K562 (cell line): ENCODE measurements around the gene ZNF189. TPM values are rescaled to one million over a fixed set of nuclear protein-coding genes. Genes with fewer than 3 reads are reported as not detected.
A peak's percentile ranks its signal among the peaks of the same experiment; 100 is the strongest.

Source experiments
- ARID1B ChIP-seq: fragments of 450-650 bp; IDR thresholded peaks from 2 replicates; pipeline ENCODE4 v1.6.1; 2016; ENCODE audit warnings: antibody characterized with exemption, mild to moderate bottlenecking, inconsistent platforms
- CBFA2T3 ChIP-seq: fragments of 450-650 bp; IDR thresholded peaks from 2 replicates; pipeline ENCODE4 v1.6.1; 2017
- DPF2 ChIP-seq: fragments of 450-650 bp; IDR thresholded peaks from 2 replicates; pipeline ENCODE4 v1.6.1; 2016
- EP300 ChIP-seq: IDR thresholded peaks from 2 replicates; pipeline ENCODE4 v1.6.1; 2012; ENCODE audit warnings: low read length, improper control_type of control experiment
- FOSL1 ChIP-seq: fragments of 200-800 bp; sonication (Bioruptor generic); conservative IDR thresholded peaks from 2 replicates; pipeline ENCODE4 v1.6.1; 2016; ENCODE audit warnings: missing genetic modification characterization, missing compliant biosample characterization
- FOXM1 ChIP-seq, 2 experiments: fragments of 450-650 bp in 1 of 2; sonication (generic) in 1 of 2; formaldehyde crosslinking in 1 of 2; IDR thresholded peaks; 2 replicates each; pipeline versions ENCODE4 v1.6.1 to v1.9.0; 2017 to 2022; ENCODE audit warnings: low read depth in 2 of 2, mild to moderate bottlenecking in 2 of 2, missing genetic modification reagents in 1 of 2, moderate library complexity in 1 of 2
- FOXP1 ChIP-seq: sonication (generic); formaldehyde crosslinking; IDR thresholded peaks from 2 replicates; pipeline ENCODE4 v1.8.0; 2022; ENCODE audit warnings: mild to moderate bottlenecking, missing genetic modification reagents
- HDAC8 ChIP-seq: fragments of 450-650 bp; IDR thresholded peaks from 2 replicates; pipeline ENCODE4 v1.6.1; 2016; ENCODE audit warnings: mild to moderate bottlenecking, missing genetic modification characterization, moderate library complexity, missing compliant biosample characterization
- HIVEP1 ChIP-seq: fragments of 250-450 bp; sonication (Bioruptor Pico); IDR thresholded peaks from 2 replicates; pipeline ENCODE4 v1.4.0; 2020; ENCODE audit warnings: mild to moderate bottlenecking
- JUND ChIP-seq, 2 experiments: IDR thresholded peaks; 2 replicates in 1 of 2; 3 replicates in 1 of 2; pipeline ENCODE4 v1.6.1; 2011; ENCODE audit warnings: borderline replicate concordance in 2 of 2, low read depth in 2 of 2, low read length in 2 of 2, improper control_type of control experiment in 1 of 2, missing biosample characterization in 1 of 2, missing genetic modification characterization in 1 of 2, missing genetic modification reagents in 1 of 2
- MTA2 ChIP-seq: fragments of 450-650 bp; IDR thresholded peaks from 2 replicates; pipeline ENCODE4 v1.6.1; 2016; ENCODE audit warnings: low read depth
- NCOA2 ChIP-seq, 2 experiments: fragments of 450-650 bp; IDR thresholded peaks; 2 replicates each; pipeline ENCODE4 v1.6.1; 2018; ENCODE audit warnings: mild to moderate bottlenecking in 2 of 2, moderate library complexity in 1 of 2; ENCODE audit not compliant: partially characterized antibody in 2 of 2
- NFIC ChIP-seq: fragments of 450-650 bp; IDR thresholded peaks from 2 replicates; pipeline ENCODE4 v1.6.1; 2017; ENCODE audit warnings: mild to moderate bottlenecking, inconsistent platforms
- NR2C1 ChIP-seq, 2 experiments: fragments of 450-650 bp; IDR thresholded peaks; 2 replicates each; pipeline ENCODE4 v1.6.1; 2017; ENCODE audit warnings: mild to moderate bottlenecking in 2 of 2, antibody characterized with exemption in 1 of 2, inconsistent platforms in 1 of 2, missing compliant biosample characterization in 1 of 2, missing genetic modification characterization in 1 of 2
- PHF20 ChIP-seq: fragments of 450-650 bp; IDR thresholded peaks from 2 replicates; pipeline ENCODE4 v1.6.1; 2018; ENCODE audit not compliant: partially characterized antibody
- PHF21A ChIP-seq: fragments of 450-650 bp; IDR thresholded peaks from 2 replicates; pipeline ENCODE4 v1.6.1; 2017; ENCODE audit warnings: low read depth, borderline replicate concordance
- POLR2AphosphoS5 ChIP-seq: IDR thresholded peaks from 2 replicates; pipeline ENCODE4 v1.6.1; 2011; ENCODE audit warnings: mild to moderate bottlenecking, low read depth, low read length, moderate library complexity; ENCODE audit not compliant: control insufficient read depth, insufficient read depth
- PYGO2 ChIP-seq: fragments of 450-650 bp; IDR thresholded peaks from 2 replicates; pipeline ENCODE4 v1.6.1; 2016; ENCODE audit warnings: mild to moderate bottlenecking, missing genetic modification characterization, moderate library complexity, missing compliant biosample characterization
- RAD51 ChIP-seq: fragments of 450-650 bp; IDR thresholded peaks from 2 replicates; pipeline ENCODE4 v1.7.1; 2016; ENCODE audit warnings: low read depth, mild to moderate bottlenecking, borderline replicate concordance
- SMARCE1 ChIP-seq: fragments of 450-650 bp; IDR thresholded peaks from 2 replicates; pipeline ENCODE4 v1.7.1; 2016; ENCODE audit warnings: mild to moderate bottlenecking
- TEAD4 ChIP-seq, 2 experiments: sonication (generic) in 1 of 2; formaldehyde crosslinking in 1 of 2; IDR thresholded peaks; 2 replicates each; pipeline versions ENCODE4 v1.6.1 to v1.8.0; 2012 to 2022; ENCODE audit warnings: borderline replicate concordance in 1 of 2, inconsistent platforms in 1 of 2, low read length in 1 of 2, mild to moderate bottlenecking in 1 of 2, missing genetic modification reagents in 1 of 2
- ZNF354B ChIP-seq: fragments of 250-450 bp; sonication (Bioruptor Pico); IDR thresholded peaks from 2 replicates; pipeline ENCODE4 v1.4.0; 2020
- ZNF408 ChIP-seq: fragments of 250-450 bp; sonication (Bioruptor Pico); IDR thresholded peaks from 2 replicates; pipeline ENCODE4 v1.4.0; 2020; ENCODE audit warnings: low read depth, mild to moderate bottlenecking, moderate library complexity
- ZNF644 ChIP-seq: fragments of 200-800 bp; sonication (Bioruptor generic); IDR thresholded peaks from 2 replicates; pipeline ENCODE4 v1.6.1; 2016; ENCODE audit warnings: low read depth, missing genetic modification characterization, missing compliant biosample characterization
- polyA plus RNA-seq, 8 experiments: library from polyadenylated mRNA; depleted of rRNA in 4 of 8; stranded (reverse) in 5 of 8; unstranded in 3 of 8; fragments of >200 nt; fragmentation: Nextera tagmentation in 2 of 8; fragmentation: Illumina TruSeq in 1 of 8; extraction: Ambion mirVana in 2 of 8; extraction: Trizol in 1 of 8; gene quantifications; 2 replicates each; pipeline versions ENCODE4 v1.2.1 to v1.2.3, GENCODE V29; 2011 to 2014; ENCODE audit warnings: inconsistent platforms in 1 of 8, missing spikeins in 1 of 8
- total RNA-seq, 7 experiments: library from RNA; depleted of rRNA in 6 of 7; stranded (reverse); fragments of >200 nt in 6 of 7; fragmentation: Illumina TruSeq in 2 of 7; extraction: Trizol in 2 of 7; gene quantifications; 2 replicates each; pipeline versions ENCODE4 v1.2.1 to v1.2.3, GENCODE V29; 2011 to 2021; ENCODE audit warnings: low replicate concordance in 1 of 7
- TF ChIP-seq, protein P1 (sequence below): fragments of 250-450 bp; sonication (Bioruptor Pico); IDR thresholded peaks from 2 replicates; pipeline ENCODE4 v1.9.0; 2021; ENCODE audit warnings: mild to moderate bottlenecking, inconsistent platforms
- TF ChIP-seq, protein P2 (sequence below): sonication (generic); formaldehyde crosslinking; IDR thresholded peaks from 2 replicates; pipeline ENCODE4 v1.8.0; 2022; ENCODE audit warnings: mild to moderate bottlenecking, low read depth, missing genetic modification reagents

ZNF189 gene
- total and polyA plus RNA-seq, 9 of the 15 experiments (the other 6 are each of a cell fraction or from before 2014, with no cell fraction given), result 2.4 to 15.3 (median 6.4) TPM

DNA sequence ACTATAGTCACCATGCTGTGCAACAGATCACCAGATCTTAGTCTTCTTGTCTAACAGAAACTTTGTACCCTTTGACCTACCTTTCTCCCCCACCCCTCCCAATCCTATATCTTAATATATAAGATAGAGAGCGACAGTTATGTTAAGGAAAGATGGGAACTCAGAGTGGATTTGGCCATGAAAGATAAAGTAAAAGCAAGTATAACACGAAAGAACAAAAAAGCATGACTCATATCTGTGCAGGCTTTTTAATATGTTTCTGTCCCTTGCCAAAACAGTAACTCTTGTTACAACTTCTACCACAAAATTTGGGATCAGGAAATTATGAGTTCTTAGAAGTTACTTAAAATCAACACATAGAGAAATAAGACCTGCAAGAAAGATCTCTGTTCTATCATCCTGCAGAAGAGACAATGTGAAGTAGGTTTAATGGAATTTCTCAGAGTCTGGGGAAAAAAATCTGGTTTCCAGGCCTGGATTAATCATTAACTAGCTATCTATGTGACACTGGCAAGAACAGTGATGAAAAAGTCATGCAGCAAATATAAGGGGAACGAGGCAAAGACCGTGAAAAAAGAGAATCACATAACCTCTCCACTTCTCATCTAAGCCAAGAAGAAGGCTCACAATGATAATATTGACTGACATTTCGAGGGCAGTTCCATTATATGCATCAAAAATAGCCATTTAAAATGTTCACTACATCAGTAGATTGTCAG, 32.5 kb upstream of the ZNF189 start (continued):
- TF ChIP-seq POLR2AphosphoS5, result 0 out of 2 replicates have a peak, but pooled peaks have one; percentile 29
- no peak for TF ChIP-seq ZNF644
- peak; percentile 68; the same call in 1 of the 2 replicates for TF ChIP-seq JUND (IDR thresholded peaks at IDR 0.05; ENCODE audit: borderline replicate concordance, low read depth, low read length)
- TF ChIP-seq JUND (tag; IDR thresholded peaks at IDR 0.05; ENCODE audit: borderline replicate concordance, low read depth, low read length), result peak; percentile 39; the same call in 2 of the 3 replicates
- TF ChIP-seq ZNF408 (CRISPR knock-in tag), result no peak
- TF ChIP-seq HIVEP1 (CRISPR knock-in tag), result no peak
- TF ChIP-seq PHF20, result no peak
- peak; percentile 81 for TF ChIP-seq DPF2
- TF ChIP-seq RAD51, result no peak
- no peak for TF ChIP-seq HDAC8
- no peak for TF ChIP-seq PYGO2 (tag)
- peak; percentile 54; the same call in 1 of the 2 replicates for TF ChIP-seq SMARCE1
- TF ChIP-seq, protein P1, sequence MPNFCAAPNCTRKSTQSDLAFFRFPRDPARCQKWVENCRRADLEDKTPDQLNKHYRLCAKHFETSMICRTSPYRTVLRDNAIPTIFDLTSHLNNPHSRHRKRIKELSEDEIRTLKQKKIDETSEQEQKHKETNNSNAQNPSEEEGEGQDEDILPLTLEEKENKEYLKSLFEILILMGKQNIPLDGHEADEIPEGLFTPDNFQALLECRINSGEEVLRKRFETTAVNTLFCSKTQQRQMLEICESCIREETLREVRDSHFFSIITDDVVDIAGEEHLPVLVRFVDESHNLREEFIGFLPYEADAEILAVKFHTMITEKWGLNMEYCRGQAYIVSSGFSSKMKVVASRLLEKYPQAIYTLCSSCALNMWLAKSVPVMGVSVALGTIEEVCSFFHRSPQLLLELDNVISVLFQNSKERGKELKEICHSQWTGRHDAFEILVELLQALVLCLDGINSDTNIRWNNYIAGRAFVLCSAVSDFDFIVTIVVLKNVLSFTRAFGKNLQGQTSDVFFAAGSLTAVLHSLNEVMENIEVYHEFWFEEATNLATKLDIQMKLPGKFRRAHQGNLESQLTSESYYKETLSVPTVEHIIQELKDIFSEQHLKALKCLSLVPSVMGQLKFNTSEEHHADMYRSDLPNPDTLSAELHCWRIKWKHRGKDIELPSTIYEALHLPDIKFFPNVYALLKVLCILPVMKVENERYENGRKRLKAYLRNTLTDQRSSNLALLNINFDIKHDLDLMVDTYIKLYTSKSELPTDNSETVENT (CRISPR knock-in tag), result no peak
- TF ChIP-seq NFIC, result peak; percentile 51; the same call in 1 of the 2 replicates
- TF ChIP-seq PHF21A, result no peak
- TF ChIP-seq CBFA2T3, result peak; percentile 89
- peak; percentile 78; the same call in 1 of the 2 replicates for TF ChIP-seq EP300
- peak; percentile 66 for TF ChIP-seq FOSL1 (tag)
- no peak for TF ChIP-seq FOXP1
- TF ChIP-seq NCOA2 (IDR thresholded peaks at IDR 0.05; ENCODE audit: partially characterized antibody in 2 of 2), result no peak
- TF ChIP-seq MTA2, result peak; percentile 33; the same call in 1 of the 2 replicates
- peak; percentile 67 for TF ChIP-seq NR2C1 (IDR thresholded peaks at IDR 0.05)
- peak; percentile 41; the same call in 1 of the 2 replicates for TF ChIP-seq NR2C1 (tag; IDR thresholded peaks at IDR 0.05)
- no peak for TF ChIP-seq FOXM1 (IDR thresholded peaks at IDR 0.05; ENCODE audit: low read depth)
- no peak for TF ChIP-seq FOXM1 (CRISPR knock-in tag; IDR thresholded peaks at IDR 0.05; ENCODE audit: low read depth)
- TF ChIP-seq, protein P2, sequence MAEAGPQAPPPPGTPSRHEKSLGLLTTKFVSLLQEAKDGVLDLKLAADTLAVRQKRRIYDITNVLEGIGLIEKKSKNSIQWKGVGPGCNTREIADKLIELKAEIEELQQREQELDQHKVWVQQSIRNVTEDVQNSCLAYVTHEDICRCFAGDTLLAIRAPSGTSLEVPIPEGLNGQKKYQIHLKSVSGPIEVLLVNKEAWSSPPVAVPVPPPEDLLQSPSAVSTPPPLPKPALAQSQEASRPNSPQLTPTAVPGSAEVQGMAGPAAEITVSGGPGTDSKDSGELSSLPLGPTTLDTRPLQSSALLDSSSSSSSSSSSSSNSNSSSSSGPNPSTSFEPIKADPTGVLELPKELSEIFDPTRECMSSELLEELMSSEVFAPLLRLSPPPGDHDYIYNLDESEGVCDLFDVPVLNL (CRISPR knock-in tag), result no peak
- peak; percentile 77 for TF ChIP-seq TEAD4 (IDR thresholded peaks at IDR 0.05; ENCODE audit: low read length)
- no peak for TF ChIP-seq TEAD4 (CRISPR knock-in tag; IDR thresholded peaks at IDR 0.05; ENCODE audit: borderline replicate concordance)
- no peak for TF ChIP-seq ZNF354B
- TF ChIP-seq ARID1B, result peak; percentile 86
